ENCODE data around the gene MAN1A2.
"Not testable (repeated sequence)": the region's sequence is repeated elsewhere in the genome, so short reads cannot be mapped to it uniquely, and the experiment has no call there.

- TF ChIP-seq CTCF (IDR thresholded peaks at IDR 0.05); POLR2A (IDR thresholded peaks at IDR 0.05); POLR2AphosphoS5 (IDR thresholded peaks at IDR 0.05; ENCODE audit: insufficient read depth in 1 of 2, low read depth in 1 of 2): not testable (repeated sequence)
Observed at GRCh38 chr1:117326035-117326434, 41.2 kb upstream of the MAN1A2 start.

Data from vagina (tissue), 2 donors.